Subcutaneous adipose tissue (tissue), 4 donors: ENCODE results near the gene PACS1. TPM values are rescaled to one million over a fixed set of nuclear protein-coding genes. Genes with fewer than 3 reads are reported as not detected.

Source experiments
- total RNA-seq, 4 donors: library from RNA; depleted of rRNA; stranded (reverse); fragments of >200 nt; gene quantifications; one replicate each; pipeline ENCODE4 v1.1.0, GENCODE V29; 2016
- TF ChIP-seq, protein P1 (sequence below): fragments of 450-650 bp; IDR thresholded peaks from one replicate; pipeline ENCODE4 v1.5.1; 2016; ENCODE audit warnings: low read depth, mild to moderate bottlenecking, control low read depth, antibody characterized with exemption, moderate library complexity

Gene PACS1
- 10 to 100 TPM; 38.3 to 75.7 (median 41.0) TPM for total RNA-seq

DNA sequence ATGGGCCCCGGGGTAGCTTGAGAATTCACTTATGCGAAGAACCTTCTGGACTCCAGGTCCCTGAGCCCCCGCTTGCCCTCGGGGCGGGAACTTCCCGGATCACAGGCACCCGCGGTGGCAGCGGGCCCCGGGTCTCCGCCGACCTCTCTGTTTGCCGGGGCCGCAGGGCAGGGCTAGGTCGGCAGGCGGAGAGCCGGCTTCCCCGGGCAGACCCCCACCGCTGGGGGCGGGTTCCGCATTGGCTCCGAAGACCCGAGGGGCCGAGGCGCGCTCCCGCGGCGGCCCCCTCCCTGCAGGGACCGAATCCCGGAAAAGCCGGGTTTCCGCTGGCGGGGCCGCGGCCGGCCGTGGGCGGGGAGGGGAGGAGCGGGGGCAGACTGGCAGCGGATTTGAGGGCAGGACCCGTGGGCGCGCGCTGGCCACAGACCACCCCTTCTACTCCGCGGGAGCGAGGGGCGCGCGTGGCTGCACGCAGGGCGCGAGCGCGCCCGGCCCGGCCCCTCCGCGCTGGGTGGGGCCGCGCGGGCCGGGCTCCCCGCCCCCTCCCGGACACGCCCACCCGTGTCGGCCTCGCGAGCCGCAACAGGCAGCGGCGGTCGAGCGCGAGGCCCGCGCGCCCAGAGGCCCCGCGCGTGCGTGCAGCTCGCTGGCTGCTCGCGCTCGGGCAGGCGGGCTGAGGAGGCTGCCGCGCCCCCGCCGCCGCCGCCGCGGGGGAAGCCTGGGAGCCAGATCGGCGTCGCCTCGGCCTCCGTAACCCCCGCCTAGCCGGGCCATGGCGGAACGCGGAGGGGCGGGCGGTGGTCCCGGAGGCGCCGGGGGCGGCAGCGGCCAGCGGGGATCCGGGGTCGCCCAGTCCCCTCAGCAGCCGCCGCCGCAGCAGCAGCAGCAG, at the start of gene PACS1:
Gene PACS1, plus strand, starts transcription at position 558 of the 889 bp plus-strand sequence. Its CDS starts 215 bp downstream, at position 773.
- TF ChIP-seq, protein P1, sequence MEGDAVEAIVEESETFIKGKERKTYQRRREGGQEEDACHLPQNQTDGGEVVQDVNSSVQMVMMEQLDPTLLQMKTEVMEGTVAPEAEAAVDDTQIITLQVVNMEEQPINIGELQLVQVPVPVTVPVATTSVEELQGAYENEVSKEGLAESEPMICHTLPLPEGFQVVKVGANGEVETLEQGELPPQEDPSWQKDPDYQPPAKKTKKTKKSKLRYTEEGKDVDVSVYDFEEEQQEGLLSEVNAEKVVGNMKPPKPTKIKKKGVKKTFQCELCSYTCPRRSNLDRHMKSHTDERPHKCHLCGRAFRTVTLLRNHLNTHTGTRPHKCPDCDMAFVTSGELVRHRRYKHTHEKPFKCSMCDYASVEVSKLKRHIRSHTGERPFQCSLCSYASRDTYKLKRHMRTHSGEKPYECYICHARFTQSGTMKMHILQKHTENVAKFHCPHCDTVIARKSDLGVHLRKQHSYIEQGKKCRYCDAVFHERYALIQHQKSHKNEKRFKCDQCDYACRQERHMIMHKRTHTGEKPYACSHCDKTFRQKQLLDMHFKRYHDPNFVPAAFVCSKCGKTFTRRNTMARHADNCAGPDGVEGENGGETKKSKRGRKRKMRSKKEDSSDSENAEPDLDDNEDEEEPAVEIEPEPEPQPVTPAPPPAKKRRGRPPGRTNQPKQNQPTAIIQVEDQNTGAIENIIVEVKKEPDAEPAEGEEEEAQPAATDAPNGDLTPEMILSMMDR: no peak

DNA sequence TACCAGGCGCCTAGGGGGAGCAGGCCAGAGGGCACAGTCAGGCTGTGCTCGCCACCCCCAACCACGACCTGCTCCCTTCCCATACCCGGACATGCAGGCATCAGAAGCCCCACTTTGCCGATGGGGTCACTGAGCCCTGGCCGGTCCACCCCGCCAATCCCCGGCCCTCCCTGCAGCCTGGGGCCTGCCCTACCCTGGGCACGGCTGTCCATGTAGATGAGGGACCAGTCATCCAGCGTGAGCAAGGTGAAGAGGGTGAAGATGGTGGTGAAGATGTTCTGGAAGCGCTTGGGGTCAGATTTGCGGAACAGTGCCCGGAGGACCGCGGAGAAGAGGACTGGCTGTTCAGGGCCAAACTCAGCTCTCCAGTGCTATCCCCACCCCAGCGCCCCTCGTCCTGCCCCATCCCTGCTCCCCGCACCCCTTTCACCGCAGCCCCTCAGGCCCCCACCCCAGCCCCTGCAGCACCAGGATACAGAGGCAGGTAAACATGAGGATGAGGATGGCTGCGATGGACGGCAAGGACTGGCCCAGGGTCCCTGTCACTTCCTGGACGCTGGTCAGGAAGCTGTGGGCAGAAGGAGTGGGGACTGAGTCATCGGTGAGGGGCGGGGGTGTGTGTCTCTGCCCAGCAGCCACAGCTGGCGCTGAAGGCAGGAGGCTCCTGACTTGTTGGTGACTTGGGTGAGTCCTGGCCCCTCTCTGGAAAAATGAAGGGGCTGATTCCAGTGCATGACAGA, 49.3 kb upstream of the PACS1 start:
- TF ChIP-seq, protein P1: no peak

DNA sequence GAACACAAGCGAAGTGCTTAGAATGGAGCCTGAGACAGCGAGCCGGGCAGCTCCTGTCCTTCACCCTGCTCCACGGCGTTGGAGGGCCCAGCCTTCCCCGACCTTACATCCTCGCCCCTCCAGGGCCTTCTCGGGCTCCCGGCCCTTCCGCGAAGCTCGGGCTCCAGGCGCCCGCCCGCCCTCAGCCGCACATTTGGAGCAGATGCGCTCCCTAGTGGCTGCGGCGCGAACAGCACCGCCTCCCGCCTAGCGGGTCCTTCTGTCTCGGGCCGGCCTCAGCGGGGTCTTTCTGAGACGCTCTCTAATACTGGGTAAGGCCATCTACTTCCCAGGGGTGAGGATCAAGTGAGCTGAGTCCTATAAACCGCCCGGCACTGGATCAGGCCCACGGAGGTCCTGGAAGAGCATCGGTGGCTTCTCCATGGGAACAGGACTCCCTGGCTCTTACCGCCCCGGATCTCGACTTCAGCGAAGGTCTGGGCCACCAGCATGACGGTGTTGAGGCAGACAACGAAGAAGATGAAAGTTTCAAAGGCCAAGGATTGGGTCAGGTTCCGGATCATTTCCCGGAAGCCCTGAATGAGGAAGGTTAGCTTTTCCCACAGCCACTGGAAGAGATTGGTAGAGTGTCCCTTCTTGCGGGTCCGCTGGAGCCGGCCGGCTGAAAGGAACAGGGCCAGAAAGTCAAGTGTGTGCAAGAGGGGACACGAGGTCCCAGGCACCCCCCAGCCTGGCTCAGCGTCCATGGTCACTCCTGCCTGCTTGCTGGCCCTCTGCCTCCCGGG, 47.5 kb upstream of the PACS1 start:
- TF ChIP-seq, protein P1: no peak

DNA sequence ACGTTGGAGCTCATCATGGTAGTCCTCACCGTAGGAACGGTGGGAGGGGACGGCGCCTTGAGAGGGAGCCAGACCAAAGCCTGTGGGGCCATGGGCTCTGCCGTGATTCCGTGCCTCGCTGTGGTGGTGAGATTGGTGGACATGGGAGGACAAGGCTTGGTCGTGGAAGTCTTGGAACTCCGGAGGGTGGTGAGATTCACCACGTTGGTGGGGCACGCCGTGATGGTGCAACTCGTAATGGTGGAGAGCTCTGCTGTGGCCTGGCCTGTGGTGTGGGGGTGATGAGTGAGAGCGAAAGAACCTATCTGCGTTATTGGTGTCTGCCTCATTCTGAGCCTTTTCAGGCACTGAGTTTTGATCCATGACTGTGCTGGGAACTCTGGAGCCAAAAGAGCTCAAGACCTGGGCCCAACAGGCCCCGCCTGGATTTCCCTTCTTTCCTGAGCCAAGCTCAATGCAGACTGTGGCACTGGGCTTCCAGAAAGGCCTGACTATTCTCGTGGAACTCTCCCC, 44.0 kb upstream of the PACS1 start, which contains the start of gene CATSPER1:
Gene CATSPER1, minus strand, starts transcription at position 463 of the 513 bp plus-strand sequence. Its CDS starts 100 bp downstream, at position 363.
- TF ChIP-seq, protein P1: no peak

DNA sequence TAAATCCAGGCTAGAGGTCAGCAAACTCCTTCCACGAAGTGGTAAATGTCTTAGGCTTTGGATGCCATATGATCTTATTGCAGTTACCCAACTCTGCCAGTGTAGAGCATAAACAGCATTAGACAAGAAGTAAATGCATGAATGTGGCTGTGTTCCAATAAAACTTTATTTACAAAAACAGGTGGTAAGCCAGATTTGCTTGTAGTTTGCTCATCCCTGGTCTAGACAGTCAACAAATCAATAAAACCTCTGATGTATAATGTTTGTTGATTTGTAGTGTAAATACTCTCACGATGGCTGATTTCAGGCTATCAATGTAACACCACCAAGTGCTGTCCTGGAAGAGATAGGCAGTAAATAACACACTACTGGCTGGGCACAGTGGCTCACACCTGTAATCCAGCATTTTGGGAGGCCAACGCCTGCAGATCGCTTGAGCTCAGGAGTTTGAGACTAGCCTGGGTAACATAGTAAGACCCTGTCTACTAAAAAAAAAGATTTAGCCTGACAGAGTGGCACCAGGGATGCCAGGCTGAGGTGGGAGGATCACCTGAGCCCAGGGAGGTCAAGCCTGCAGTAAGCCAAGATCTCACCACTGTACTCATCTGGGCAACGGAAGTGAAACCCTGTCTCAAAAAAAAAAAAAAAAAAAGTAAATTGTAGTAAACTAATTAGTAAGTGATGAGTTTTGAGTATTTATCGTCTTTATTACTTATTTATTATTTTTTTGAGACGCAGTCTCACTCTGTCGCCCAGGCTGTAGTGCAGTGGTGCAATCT, 36.9 kb upstream of the PACS1 start:
- TF ChIP-seq, protein P1: no peak

DNA sequence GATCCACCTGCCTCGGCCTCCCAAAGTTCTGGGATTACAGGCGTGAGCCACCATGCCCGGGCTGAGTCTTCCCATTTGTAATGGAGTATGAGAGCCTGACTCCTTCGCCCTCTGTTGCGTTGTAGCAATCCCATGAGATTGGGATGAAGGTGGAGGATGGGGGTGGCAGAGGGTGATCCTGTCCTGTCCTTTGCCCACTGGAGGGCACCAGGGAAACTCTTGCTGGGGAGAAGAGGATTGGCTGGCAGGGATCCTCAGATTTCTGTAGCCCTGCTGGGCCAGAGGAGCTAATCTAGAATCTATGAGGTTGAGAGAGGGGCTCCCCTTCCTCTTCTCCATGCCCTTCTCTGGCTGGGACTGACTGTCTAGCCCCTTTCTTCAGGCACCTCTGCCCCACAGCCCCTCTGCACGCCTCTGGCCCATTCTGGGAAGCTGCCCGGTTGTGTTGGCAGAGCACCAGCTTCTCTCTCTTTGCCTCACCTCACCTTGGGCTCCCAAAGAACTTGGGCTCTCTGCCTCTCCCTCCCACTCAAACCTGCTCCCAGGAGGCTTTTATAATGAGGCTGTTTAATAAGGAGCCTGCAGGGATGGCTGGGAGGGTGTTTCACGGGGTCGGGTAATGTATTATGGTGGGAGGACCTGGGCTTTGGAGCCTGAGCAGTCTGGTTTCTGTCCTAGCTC, 34.3 kb upstream of the PACS1 start:
- TF ChIP-seq, protein P1: no peak
